Measurements from ENCODE around the gene RAD50. TPM values are rescaled to one million over a fixed set of nuclear protein-coding genes. Genes with fewer than 3 reads are reported as not detected.

The RAD50 gene
- total RNA-seq, 4 donors from 2014 or later = 34.1 to 40.1 (median 37.5) TPM

DNA sequence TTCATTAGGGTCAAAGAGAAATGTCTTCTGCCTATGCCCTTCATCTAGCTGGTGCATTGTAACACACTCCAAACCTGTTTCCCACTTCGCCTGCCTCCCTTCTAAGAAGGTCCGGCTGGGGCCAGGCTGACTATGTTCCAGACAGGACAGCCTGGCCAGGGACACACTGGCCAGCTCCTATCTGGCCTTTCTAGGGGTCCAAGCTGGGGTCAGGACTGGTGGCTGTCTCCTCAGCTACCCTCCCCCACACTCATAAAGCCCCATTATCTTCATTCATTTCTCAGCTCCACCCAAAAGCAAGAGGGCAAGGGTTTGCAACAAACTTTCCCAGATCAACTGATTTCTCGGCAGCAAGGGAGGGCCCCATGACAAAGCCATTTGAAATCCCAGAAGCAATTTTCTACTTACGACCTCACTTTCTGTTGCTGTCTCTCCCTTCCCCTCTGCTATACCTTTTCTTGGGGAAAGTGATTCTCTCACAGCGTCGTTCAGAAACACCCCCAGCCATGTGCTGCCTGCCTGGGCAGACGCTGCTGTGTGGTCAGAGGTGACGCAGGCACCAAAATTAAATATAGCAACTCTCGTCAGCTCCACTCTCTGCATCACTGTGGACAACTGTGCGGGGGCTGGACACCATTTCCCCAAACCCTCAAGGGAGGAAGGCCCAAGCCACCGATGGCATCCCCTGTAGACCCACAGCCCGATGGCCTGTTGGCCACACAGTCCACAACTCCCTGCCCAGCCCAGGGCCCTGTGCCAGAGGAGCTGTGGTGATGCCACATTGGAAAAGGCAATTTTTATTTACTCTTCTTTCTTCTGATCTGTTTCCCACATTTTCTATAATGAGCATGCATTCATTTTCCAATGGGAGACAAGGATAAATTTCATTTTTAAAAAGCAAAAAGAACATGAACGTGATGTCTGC, 107.3 kb downstream of the RAD50 start:
- intact Hi-C loops (cut with DNase I) = no loop called here
- Histone ChIP-seq H3K4me3 (replicated peaks in 1 of 3) (no peak overlapping the region), H3K4me1 (no peaks in the 10 kb centered on the region), H3K9me3 (no peaks in the 10 kb centered on the region), H3K27ac (no peak overlapping the region), H3K27me3 (no peaks in the 10 kb centered on the region), H3K36me3 (no peaks in the 10 kb centered on the region)
- WGBS, 2 donors = 81 to 91% methylated on average over 12 to 13 of the region's 13 CpGs
- DNase-seq = no peak
- no peak for TF ChIP-seq POLR2A (IDR thresholded peaks at IDR 0.05)

DNA sequence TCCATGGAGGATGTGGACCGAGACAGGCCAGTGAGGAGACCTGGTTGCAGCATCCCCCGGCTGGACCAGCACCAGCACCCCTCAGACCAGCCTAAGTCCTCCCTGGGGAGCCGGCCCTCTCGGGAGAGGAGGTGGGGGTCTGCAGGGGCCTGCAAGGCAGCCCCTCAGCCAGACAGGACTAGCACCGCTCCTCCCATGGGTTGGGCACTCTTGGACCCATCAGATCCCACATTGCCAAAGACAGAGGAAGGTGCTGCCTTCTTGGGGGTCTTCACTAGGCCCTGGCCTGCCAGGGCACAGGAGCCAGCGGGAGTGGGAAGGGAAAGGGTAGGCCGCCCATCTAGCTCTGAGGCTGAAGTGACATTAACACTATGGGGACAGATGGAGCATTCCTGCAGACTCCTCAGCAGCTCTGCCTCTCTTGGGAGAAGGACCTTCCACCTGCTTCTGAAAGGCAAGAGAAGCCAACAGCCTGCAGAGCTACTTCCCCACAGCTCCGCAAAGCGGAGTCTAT, 108.0 kb downstream of the RAD50 start:
- intact Hi-C loops (cut with DNase I) = no loop called here
- Histone ChIP-seq H3K36me3 (no peaks in the 10 kb centered on the region), H3K4me3 (replicated peaks in 1 of 3) (no peak overlapping the region), H3K9me3 (no peaks in the 10 kb centered on the region), H3K4me1 (no peaks in the 10 kb centered on the region), H3K27me3 (no peaks in the 10 kb centered on the region), H3K27ac (no peak overlapping the region)
- no peak for DNase-seq
- no peak for TF ChIP-seq POLR2A (IDR thresholded peaks at IDR 0.05)
- TF ChIP-seq, protein P1, sequence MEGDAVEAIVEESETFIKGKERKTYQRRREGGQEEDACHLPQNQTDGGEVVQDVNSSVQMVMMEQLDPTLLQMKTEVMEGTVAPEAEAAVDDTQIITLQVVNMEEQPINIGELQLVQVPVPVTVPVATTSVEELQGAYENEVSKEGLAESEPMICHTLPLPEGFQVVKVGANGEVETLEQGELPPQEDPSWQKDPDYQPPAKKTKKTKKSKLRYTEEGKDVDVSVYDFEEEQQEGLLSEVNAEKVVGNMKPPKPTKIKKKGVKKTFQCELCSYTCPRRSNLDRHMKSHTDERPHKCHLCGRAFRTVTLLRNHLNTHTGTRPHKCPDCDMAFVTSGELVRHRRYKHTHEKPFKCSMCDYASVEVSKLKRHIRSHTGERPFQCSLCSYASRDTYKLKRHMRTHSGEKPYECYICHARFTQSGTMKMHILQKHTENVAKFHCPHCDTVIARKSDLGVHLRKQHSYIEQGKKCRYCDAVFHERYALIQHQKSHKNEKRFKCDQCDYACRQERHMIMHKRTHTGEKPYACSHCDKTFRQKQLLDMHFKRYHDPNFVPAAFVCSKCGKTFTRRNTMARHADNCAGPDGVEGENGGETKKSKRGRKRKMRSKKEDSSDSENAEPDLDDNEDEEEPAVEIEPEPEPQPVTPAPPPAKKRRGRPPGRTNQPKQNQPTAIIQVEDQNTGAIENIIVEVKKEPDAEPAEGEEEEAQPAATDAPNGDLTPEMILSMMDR (IDR thresholded peaks at IDR 0.05) = no peak
- 97 to 98% methylated on average over 7 to 8 of the region's 9 CpGs for WGBS, 2 donors

DNA sequence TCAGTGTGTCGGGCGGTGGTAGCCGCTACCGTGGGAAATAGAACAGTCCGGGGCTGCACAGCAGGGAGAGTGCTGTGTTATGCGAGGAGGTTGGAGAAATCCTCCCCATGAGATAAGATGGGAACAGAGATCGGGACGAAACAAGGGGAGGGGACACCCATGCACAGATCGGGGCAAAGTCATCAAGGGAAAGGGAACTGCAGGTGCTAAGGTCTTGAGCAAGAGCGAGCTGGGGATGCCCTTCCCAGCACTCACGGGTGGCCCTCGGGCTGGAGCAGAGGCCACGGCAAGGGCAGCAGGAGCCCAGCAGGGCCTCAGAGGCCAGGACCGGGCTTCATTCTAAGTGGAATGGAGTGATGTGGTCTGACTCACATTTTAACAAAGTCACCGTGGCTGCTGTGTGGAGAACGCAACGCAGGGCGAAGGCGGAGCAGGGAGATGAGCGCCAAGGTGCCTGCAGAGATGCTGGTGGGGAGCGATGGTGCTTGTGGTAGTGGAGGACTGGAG, 108.8 kb downstream of the RAD50 start:
- no peak for TF ChIP-seq POLR2A (IDR thresholded peaks at IDR 0.05)
- TF ChIP-seq, protein P1 (IDR thresholded peaks at IDR 0.05) = no peak
- Histone ChIP-seq H3K27me3 (no peaks in the 10 kb centered on the region), H3K4me1 (no peaks in the 10 kb centered on the region), H3K36me3 (no peaks in the 10 kb centered on the region), H3K4me3 (replicated peaks in 1 of 3) (no peak overlapping the region), H3K9me3 (no peaks in the 10 kb centered on the region), H3K27ac (no peak overlapping the region)
- no peak for DNase-seq
- WGBS, 2 donors = 89 to 91% methylated on average over 21 of the region's 21 CpGs
- intact Hi-C loops (cut with DNase I) = no loop called here

DNA sequence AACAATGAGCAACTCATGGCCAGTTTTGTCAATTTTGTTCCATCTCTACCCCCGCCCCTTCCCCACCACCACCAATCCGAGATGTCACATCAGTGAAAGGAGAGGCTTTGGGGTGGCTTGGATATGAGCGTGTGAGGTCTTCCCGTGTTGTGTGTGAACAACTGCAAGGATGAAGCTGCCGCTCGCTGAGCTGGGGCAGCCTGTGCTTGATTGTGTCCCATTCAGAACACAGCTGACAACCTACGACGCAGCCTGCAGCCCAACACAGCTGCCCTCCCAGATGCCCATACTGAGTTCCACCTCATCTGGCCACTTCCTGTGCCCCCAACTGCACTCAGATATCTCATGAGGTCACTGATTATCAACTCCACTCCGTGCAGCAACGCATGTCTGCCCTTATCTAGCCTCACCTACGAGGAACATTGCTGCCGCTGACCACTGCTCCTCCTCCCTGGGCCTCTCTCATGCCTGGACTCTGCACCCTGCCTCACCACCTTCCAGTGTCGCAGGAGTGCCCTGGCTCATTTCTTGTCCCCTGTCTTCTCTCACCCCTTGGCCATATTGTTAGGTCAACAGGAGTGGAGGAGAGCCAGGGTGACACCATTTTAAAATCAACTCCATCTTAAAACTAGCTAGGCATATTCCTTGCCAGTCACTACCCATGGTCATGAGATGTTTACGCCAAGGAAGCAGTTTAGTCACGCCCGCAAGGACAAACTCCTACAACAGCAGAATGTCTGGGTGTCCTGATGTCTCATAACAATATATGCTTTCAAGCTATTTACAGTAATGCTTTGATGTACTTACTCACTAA, 109.7 kb downstream of the RAD50 start:
- no peak for TF ChIP-seq POLR2A (IDR thresholded peaks at IDR 0.05)
- TF ChIP-seq, protein P1 (IDR thresholded peaks at IDR 0.05) = no peak
- 92 to 93% methylated on average over 16 of the region's 16 CpGs for WGBS, 2 donors
- H3K36me3 ChIP-seq = no peaks in the 10 kb centered on the region
- H3K9me3 ChIP-seq = no peaks in the 10 kb centered on the region
- no peak for DNase-seq
- no peaks in the 10 kb centered on the region for H3K4me1 ChIP-seq
- H3K27me3 ChIP-seq = no peaks in the 10 kb centered on the region
- H3K27ac ChIP-seq = no peak overlapping the region
- intact Hi-C loops (cut with DNase I) = no loop called here
- H3K4me3 ChIP-seq (replicated peaks in 1 of 3) = no peak overlapping the region

DNA sequence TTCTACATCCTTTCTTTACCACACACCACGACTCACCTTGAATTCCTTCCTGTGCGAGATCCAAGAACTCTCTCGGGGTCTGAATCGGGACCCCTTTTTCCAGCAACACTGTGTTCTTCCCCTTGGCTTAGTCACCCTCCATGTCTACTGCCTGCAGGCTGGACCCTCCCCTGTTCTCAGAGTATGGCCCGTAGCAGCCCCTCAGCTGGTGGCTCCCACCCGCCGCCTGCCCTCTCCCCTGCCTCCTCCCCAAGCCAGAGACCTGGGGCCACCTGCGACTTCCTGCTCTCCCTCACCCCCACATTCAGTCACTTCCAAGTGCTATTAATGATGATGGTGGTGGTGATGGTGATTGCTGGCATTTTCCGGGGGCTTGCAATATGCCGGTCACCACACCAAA, 110.5 kb downstream of the RAD50 start:
- H3K36me3 ChIP-seq = no peaks in the 10 kb centered on the region
- DNase-seq = no peak
- H3K27me3 ChIP-seq = no peaks in the 10 kb centered on the region
- no peak overlapping the region for H3K4me3 ChIP-seq (replicated peaks in 1 of 3)
- no peaks in the 10 kb centered on the region for H3K9me3 ChIP-seq
- intact Hi-C loops (cut with DNase I) = no loop called here
- 89 to 93% methylated on average over 10 of the region's 10 CpGs for WGBS, 2 donors
- H3K27ac ChIP-seq = no peak overlapping the region
- TF ChIP-seq POLR2A (IDR thresholded peaks at IDR 0.05) = no peak
- TF ChIP-seq, protein P1 (IDR thresholded peaks at IDR 0.05) = no peak
- no peaks in the 10 kb centered on the region for H3K4me1 ChIP-seq
